ENCODE measurements around the gene CPB2.
A peak's percentile ranks its signal among the peaks of the same experiment; 100 is the strongest.

CPB2 gene

GRCh38 chr13:46094478-46094877, 10.4 kb downstream of the CPB2 start:
- DNase-seq: no peak

- no peak for DNase-seq
These were observed 15.8 kb downstream of the CPB2 start for GRCh38 chr13:46088821-46089562.

- no peak for DNase-seq
These were observed 17.4 kb downstream of the CPB2 start for GRCh38 chr13:46087481-46087880.

GRCh38 chr13:46086985-46087384, 17.8 kb downstream of the CPB2 start:
- no peak for DNase-seq

- DNase-seq: no peak
These were observed 18.4 kb downstream of the CPB2 start for GRCh38 chr13:46086421-46086922.

GRCh38 chr13:46085737-46086136, 19.1 kb downstream of the CPB2 start:
- DNase-seq: no peak

- DNase-seq: no peak
These were observed 22.5 kb downstream of the CPB2 start for GRCh38 chr13:46082324-46082723.

GRCh38 chr13:46079770-46080169, 25.1 kb downstream of the CPB2 start:
- no peak for DNase-seq

GRCh38 chr13:46077265-46077664, 27.6 kb downstream of the CPB2 start:
- DNase-seq: no peak

GRCh38 chr13:46076827-46077226, 28.0 kb downstream of the CPB2 start:
- no peak for DNase-seq

GRCh38 chr13:46075811-46076210, 29.0 kb downstream of the CPB2 start:
- DNase-seq: no peak

GRCh38 chr13:46071590-46072249, 33.1 kb downstream of the CPB2 start:
- no peak for DNase-seq

GRCh38 chr13:46063292-46063691, 41.5 kb downstream of the CPB2 start:
- no peak for DNase-seq

- no peak for DNase-seq
These were observed 42.6 kb downstream of the CPB2 start for GRCh38 chr13:46062185-46062584.

- no peak for DNase-seq
These were observed 45.4 kb downstream of the CPB2 start for GRCh38 chr13:46059405-46059804.

- no peak for DNase-seq
These were observed 46.6 kb downstream of the CPB2 start for GRCh38 chr13:46058268-46058667.

- DNase-seq: no peak
These were observed 47.4 kb downstream of the CPB2 start for GRCh38 chr13:46057256-46058015.

- DNase-seq: no peak
These were observed 51.4 kb downstream of the CPB2 start for GRCh38 chr13:46053162-46054012.

GRCh38 chr13:46052319-46053161, 52.3 kb downstream of the CPB2 start, which contains the start of gene ZC3H13:
ZC3H13 (minus strand) TSS chr13:46052746; CDS start chr13:46045507, 7,239 bp downstream.
- peak; percentile 93 for DNase-seq

- DNase-seq: peak; percentile 25
These were observed 52.9 kb downstream of the CPB2 start for GRCh38 chr13:46051968-46052318.

GRCh38 chr13:46050771-46051170, 54.1 kb downstream of the CPB2 start:
- DNase-seq: no peak

GRCh38 chr13:46045424-46045823, 59.4 kb downstream of the CPB2 start:
- DNase-seq: no peak
